ENCODE measurements around the gene TWIST1.

The TWIST1 gene

DNA sequence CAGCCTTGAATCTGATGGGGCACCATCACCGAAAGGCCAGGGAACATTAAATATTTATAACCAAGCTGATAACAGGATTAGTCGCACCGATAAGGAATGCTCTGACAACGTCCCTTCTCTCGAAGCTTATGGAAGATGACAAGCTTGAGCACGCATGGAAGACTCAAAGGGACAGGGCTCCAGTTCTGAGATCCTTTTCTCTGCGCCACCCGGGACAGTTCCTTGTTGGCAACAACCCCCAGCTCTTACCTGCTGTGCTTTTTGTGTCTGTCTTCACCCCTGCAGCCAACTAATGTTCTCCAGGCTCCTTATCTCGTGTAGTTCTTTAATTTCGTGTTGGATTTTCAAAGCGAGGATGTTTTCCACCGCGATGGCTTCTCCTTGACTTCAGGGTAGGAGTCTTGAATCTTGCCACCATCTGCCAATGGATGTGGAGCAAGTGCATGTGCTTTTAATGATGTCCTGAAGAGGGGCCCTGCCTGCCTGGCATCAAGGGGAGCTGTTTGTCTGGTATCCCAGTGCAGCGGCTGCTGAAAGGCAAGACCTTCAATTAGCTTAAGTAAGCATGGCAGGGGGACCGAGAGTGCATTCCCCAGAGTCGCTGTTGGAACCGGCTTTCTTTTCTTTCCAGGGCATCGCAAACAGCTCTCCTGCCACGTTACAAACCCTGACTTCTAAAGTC, 28.1 kb upstream of the TWIST1 start:
- Histone ChIP-seq H3K9me3 (ENCODE audit: insufficient read depth, low read length) (no peaks in the 10 kb centered on the region), H3K27ac (ENCODE audit: low read depth, low read length) (no peak overlapping the region), H3K9me2 (replicated peaks; ENCODE audit: insufficient read depth, low read length) (no peaks in the 10 kb centered on the region), H4K20me1 (ENCODE audit: low read depth, low read length) (no peaks in the 10 kb centered on the region), H3K9ac (ENCODE audit: low read length) (no peak overlapping the region), H3K27me3 (ENCODE audit: low read length) (no peaks in the 10 kb centered on the region), H3K79me2 (ENCODE audit: insufficient read depth, low read length) (no peaks in the 10 kb centered on the region), H3K36me3 (ENCODE audit: low read length) (no peaks in the 10 kb centered on the region), H3K4me2 (ENCODE audit: low read depth, low read length, poor library complexity, severe bottlenecking) (no peak overlapping the region), H2AFZ (ENCODE audit: low read depth, low read length, severe bottlenecking) (no peak overlapping the region), H3K4me3 (ENCODE audit: insufficient read depth, low read length, poor library complexity, severe bottlenecking) (no peak overlapping the region), H3F3A (ENCODE audit: insufficient read depth) (no peaks in the 10 kb centered on the region)
- TF ChIP-seq, protein P1, sequence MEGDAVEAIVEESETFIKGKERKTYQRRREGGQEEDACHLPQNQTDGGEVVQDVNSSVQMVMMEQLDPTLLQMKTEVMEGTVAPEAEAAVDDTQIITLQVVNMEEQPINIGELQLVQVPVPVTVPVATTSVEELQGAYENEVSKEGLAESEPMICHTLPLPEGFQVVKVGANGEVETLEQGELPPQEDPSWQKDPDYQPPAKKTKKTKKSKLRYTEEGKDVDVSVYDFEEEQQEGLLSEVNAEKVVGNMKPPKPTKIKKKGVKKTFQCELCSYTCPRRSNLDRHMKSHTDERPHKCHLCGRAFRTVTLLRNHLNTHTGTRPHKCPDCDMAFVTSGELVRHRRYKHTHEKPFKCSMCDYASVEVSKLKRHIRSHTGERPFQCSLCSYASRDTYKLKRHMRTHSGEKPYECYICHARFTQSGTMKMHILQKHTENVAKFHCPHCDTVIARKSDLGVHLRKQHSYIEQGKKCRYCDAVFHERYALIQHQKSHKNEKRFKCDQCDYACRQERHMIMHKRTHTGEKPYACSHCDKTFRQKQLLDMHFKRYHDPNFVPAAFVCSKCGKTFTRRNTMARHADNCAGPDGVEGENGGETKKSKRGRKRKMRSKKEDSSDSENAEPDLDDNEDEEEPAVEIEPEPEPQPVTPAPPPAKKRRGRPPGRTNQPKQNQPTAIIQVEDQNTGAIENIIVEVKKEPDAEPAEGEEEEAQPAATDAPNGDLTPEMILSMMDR (IDR thresholded peaks at IDR 0.05; ENCODE audit: insufficient read depth, low read length, poor library complexity, severe bottlenecking): no peak
- no peak for TF ChIP-seq EZH2phosphoT487 (conservative IDR thresholded peaks at IDR 0.05; ENCODE audit: low read length)

DNA sequence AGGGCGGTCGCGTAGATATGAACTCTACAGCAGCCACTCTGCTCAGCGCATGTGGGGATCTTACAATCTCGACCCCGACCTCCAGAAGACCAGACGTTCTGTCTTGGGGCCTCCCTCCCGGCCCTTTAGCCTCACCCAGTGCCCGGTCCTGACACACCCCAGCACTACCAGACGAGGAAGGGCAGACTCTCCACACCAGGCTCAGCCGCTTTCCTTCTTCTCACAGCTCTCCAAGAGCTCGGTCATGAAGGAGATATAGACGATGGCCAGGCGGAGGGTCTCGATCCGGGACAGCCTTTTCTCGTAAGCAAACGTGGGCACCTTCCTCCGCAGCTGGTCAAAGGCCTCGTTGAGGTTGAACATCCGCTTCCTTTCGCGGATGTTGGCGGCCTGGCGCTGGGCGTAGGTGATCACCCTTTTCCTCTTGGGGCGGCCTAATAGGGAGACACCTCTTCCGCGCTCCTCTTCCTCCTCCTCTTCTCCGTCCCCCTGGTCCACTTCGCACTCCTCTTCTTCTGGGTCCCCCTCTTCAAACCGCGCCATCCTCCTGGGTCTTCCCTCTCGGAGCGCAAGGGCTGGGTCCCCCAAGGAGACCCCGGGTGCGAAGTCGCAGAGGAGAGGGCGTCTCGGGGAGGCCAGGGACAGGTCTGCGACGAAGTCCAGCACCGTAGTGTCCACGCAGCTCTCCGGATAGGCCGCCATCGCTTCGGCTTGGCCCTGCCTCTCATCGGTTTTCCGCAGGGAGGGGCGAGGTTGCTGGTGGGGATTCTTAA, 27.4 kb upstream of the TWIST1 start, which contains the start of gene FERD3L:
Gene FERD3L (minus strand): TSS at position 761 of the 773 bp plus-strand sequence. CDS start 59 bp downstream, at position 702.
- Histone ChIP-seq H3K27me3 (ENCODE audit: low read length) (no peaks in the 10 kb centered on the region), H4K20me1 (ENCODE audit: low read depth, low read length) (no peaks in the 10 kb centered on the region), H3K9me2 (replicated peaks; ENCODE audit: insufficient read depth, low read length) (no peaks in the 10 kb centered on the region), H3F3A (ENCODE audit: insufficient read depth) (no peaks in the 10 kb centered on the region), H3K27ac (ENCODE audit: low read depth, low read length) (no peak within 1 kb of the TSS), H3K79me2 (ENCODE audit: insufficient read depth, low read length) (no peaks in the 10 kb centered on the region), H3K4me2 (ENCODE audit: low read depth, low read length, poor library complexity, severe bottlenecking) (no peak within 1 kb of the TSS), H3K4me3 (ENCODE audit: insufficient read depth, low read length, poor library complexity, severe bottlenecking) (no peak within 1 kb of the TSS), H2AFZ (ENCODE audit: low read depth, low read length, severe bottlenecking) (no peak within 1 kb of the TSS), H3K9ac (ENCODE audit: low read length) (no peak within 1 kb of the TSS), H3K9me3 (ENCODE audit: insufficient read depth, low read length) (no peaks in the 10 kb centered on the region), H3K36me3 (ENCODE audit: low read length) (no peaks in the 10 kb centered on the region)
- TF ChIP-seq, protein P1 (IDR thresholded peaks at IDR 0.05; ENCODE audit: insufficient read depth, low read length, poor library complexity, severe bottlenecking): no peak
- TF ChIP-seq EZH2phosphoT487 (conservative IDR thresholded peaks at IDR 0.05; ENCODE audit: low read length): no peak

DNA sequence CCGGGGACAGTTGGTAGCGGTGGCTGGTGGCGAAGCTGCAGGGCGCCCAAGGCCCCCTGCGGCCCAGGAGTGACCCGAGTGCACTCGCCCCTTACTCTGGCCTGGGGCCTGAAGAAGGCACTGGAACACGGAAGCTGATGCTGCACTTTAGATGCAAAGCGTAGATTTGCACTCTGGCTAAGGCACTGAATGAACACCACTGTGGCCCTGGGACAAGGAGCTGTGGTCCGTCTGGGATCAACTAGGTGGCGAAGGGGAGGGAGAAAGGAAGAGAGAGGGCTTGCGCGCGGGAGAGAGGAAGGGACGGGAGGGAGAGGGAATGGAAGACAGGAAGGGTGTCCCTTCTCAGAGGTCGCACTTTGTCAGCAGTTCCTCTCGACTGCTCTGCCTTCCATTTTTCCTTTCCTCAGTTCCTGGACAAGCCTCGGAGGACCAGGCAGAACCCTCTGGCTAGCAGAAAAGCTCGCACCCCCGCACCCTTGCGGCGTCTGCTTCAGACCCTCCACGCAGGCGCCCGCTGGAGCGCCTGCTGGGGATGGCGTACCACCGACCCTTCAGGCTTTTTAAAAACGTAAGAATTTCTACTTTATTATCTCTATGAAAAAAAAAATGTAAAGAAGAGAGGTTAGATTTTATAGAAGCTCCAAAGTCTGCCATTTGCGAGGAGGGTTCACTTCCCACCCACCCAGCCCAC, 26.6 kb upstream of the TWIST1 start:
- no peaks in the 10 kb centered on the region for H3K27me3 ChIP-seq (ENCODE audit: low read length)
- no peak overlapping the region for H3K27ac ChIP-seq (ENCODE audit: low read depth, low read length)
- no peak overlapping the region for H3K4me3 ChIP-seq (ENCODE audit: insufficient read depth, low read length, poor library complexity, severe bottlenecking)
- no peaks in the 10 kb centered on the region for H3F3A ChIP-seq (ENCODE audit: insufficient read depth)
- H4K20me1 ChIP-seq (ENCODE audit: low read depth, low read length): no peaks in the 10 kb centered on the region
- TF ChIP-seq, protein P1 (IDR thresholded peaks at IDR 0.05; ENCODE audit: insufficient read depth, low read length, poor library complexity, severe bottlenecking): no peak
- no peak for TF ChIP-seq EZH2phosphoT487 (conservative IDR thresholded peaks at IDR 0.05; ENCODE audit: low read length)
- no peaks in the 10 kb centered on the region for H3K9me3 ChIP-seq (ENCODE audit: insufficient read depth, low read length)
- no peaks in the 10 kb centered on the region for H3K36me3 ChIP-seq (ENCODE audit: low read length)
- H2AFZ ChIP-seq (ENCODE audit: low read depth, low read length, severe bottlenecking): no peak overlapping the region
- H3K9me2 ChIP-seq (replicated peaks; ENCODE audit: insufficient read depth, low read length): no peaks in the 10 kb centered on the region
- no peak overlapping the region for H3K9ac ChIP-seq (ENCODE audit: low read length)
- H3K79me2 ChIP-seq (ENCODE audit: insufficient read depth, low read length): no peaks in the 10 kb centered on the region
- no peak overlapping the region for H3K4me2 ChIP-seq (ENCODE audit: low read depth, low read length, poor library complexity, severe bottlenecking)
